ENCODE measurements around the gene SHB.

Gene SHB

GRCh38 chr9:38103340-38103739 lies 34.3 kb upstream of the SHB start:
- Histone ChIP-seq H3K9ac (ENCODE audit: low read depth, low read length) (no peak overlapping the region), H3K36me3 (ENCODE audit: insufficient read depth, low read depth, low read length) (no peaks in the 10 kb centered on the region), H3K4me1 (ENCODE audit: insufficient read depth, low read length) (no peaks in the 10 kb centered on the region), H3K4me3 (ENCODE audit: low read length) (no peak overlapping the region), H3K9me3 (ENCODE audit: insufficient read depth, low read depth, low read length) (no peaks in the 10 kb centered on the region), H3K27ac (ENCODE audit: low read length) (no peak overlapping the region), H3K27me3 (ENCODE audit: insufficient read depth, low read length) (no peaks in the 10 kb centered on the region)

GRCh38 chr9:38101423-38101822 lies 32.4 kb upstream of the SHB start:
- no peak overlapping the region for H3K27ac ChIP-seq (ENCODE audit: low read length)
- H3K4me1 ChIP-seq (ENCODE audit: insufficient read depth, low read length), result no peaks in the 10 kb centered on the region
- no peak overlapping the region for H3K4me3 ChIP-seq (ENCODE audit: low read length)
- H3K9me3 ChIP-seq (ENCODE audit: insufficient read depth, low read depth, low read length), result no peaks in the 10 kb centered on the region
- no peaks in the 10 kb centered on the region for H3K27me3 ChIP-seq (ENCODE audit: insufficient read depth, low read length)
- no peaks in the 10 kb centered on the region for H3K36me3 ChIP-seq (ENCODE audit: insufficient read depth, low read depth, low read length)
- H3K9ac ChIP-seq (ENCODE audit: low read depth, low read length), result no peak overlapping the region

DNA sequence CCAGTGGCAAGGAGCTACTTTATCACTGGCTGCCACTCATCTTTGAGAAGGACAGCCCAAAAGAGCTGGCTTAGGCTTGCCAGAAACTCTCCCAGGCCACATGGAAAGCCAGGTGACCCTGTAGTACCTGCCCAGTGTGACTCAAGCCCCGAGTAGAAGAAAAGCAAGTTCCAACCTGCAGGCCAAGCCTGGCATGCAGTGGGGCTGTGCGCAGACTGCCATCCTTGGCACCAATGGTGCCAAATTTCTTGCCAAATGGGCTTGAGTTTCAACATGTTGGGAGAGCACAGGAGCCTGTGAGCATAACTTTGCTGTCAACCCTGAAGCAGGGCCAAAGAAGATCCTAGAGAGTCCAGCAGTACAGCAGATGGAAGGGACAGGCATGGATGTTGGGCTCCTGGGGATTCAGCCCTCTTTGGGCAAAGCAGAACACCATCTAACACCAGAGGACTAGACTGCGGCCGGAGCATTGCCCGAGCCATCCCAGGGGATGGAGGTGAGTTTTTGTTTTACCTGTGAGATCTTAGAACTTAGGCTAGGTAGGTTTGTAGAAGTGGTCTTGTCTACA lies 27.3 kb upstream of the SHB start:
- H3K36me3 ChIP-seq (ENCODE audit: insufficient read depth, low read depth, low read length), result no peaks in the 10 kb centered on the region
- no peak overlapping the region for H3K4me3 ChIP-seq (ENCODE audit: low read length)
- no peaks in the 10 kb centered on the region for H3K9me3 ChIP-seq (ENCODE audit: insufficient read depth, low read depth, low read length)
- H3K9ac ChIP-seq (ENCODE audit: low read depth, low read length), result no peak overlapping the region
- H3K4me1 ChIP-seq (ENCODE audit: insufficient read depth, low read length), result peaks cover 4% of the 10 kb centered on the region; the same call in 1 of the 2 replicates
- H3K27ac ChIP-seq (ENCODE audit: low read length), result no peak overlapping the region
- no peaks in the 10 kb centered on the region for H3K27me3 ChIP-seq (ENCODE audit: insufficient read depth, low read length)

DNA sequence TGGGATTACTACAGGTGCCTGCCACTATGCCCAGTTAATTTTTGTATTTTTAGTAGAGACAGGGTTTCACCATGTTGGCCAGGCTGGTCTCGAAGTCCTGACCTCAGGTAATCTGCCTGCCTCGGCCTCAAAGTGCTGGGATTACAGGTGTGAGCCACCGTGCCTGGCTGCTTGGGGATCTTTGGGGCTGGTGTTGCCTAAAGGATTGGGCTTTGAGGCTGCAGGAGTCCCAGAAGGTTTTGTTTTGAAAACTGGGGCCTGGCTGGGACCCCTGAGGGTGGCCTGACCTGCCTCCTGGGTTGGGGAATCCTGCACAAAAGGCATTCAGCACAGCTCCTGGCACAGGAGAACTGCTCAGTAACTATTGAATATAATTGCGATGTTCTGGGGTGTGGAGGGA lies 25.1 kb upstream of the SHB start:
- Histone ChIP-seq H3K9ac (ENCODE audit: low read depth, low read length) (no peak overlapping the region), H3K27ac (ENCODE audit: low read length) (no peak overlapping the region), H3K4me3 (ENCODE audit: low read length) (no peak overlapping the region), H3K4me1 (ENCODE audit: insufficient read depth, low read length) (peaks cover 15% of the 10 kb centered on the region; the same call in 1 of the 2 replicates), H3K9me3 (ENCODE audit: insufficient read depth, low read depth, low read length) (no peaks in the 10 kb centered on the region), H3K27me3 (ENCODE audit: insufficient read depth, low read length) (no peaks in the 10 kb centered on the region), H3K36me3 (ENCODE audit: insufficient read depth, low read depth, low read length) (no peaks in the 10 kb centered on the region)

- no peaks in the 10 kb centered on the region for H3K36me3 ChIP-seq (ENCODE audit: insufficient read depth, low read depth, low read length)
- H3K4me3 ChIP-seq (ENCODE audit: low read length), result no peak overlapping the region
- H3K9me3 ChIP-seq (ENCODE audit: insufficient read depth, low read depth, low read length), result no peaks in the 10 kb centered on the region
- H3K4me1 ChIP-seq (ENCODE audit: insufficient read depth, low read length), result peaks cover 15% of the 10 kb centered on the region; the same call in 1 of the 2 replicates
- no peak overlapping the region for H3K27ac ChIP-seq (ENCODE audit: low read length)
- H3K9ac ChIP-seq (ENCODE audit: low read depth, low read length), result no peak overlapping the region
- no peaks in the 10 kb centered on the region for H3K27me3 ChIP-seq (ENCODE audit: insufficient read depth, low read length)
These were observed 23.6 kb upstream of the SHB start for GRCh38 chr9:38092656-38093055.

DNA sequence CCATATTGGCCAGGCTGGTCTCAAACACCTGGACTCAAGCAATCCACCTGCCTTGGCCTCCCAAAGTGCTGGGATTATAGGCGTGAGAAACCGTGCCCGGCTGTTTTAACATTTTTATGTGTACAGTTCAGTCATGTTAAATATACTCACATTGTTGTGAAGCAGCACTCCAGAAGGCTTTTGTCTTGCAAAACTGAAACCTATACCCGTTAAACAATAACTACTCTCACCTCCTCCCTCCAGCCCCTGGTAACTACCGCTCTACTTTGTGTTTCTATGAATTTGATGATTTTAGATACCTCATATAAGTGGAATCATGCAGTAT lies 23.1 kb upstream of the SHB start:
- H3K9me3 ChIP-seq (ENCODE audit: insufficient read depth, low read depth, low read length), result no peaks in the 10 kb centered on the region
- H3K27me3 ChIP-seq (ENCODE audit: insufficient read depth, low read length), result no peaks in the 10 kb centered on the region
- no peaks in the 10 kb centered on the region for H3K36me3 ChIP-seq (ENCODE audit: insufficient read depth, low read depth, low read length)
- no peak overlapping the region for H3K27ac ChIP-seq (ENCODE audit: low read length)
- H3K4me1 ChIP-seq (ENCODE audit: insufficient read depth, low read length), result peaks cover 15% of the 10 kb centered on the region; the same call in 1 of the 2 replicates
- no peak overlapping the region for H3K4me3 ChIP-seq (ENCODE audit: low read length)
- H3K9ac ChIP-seq (ENCODE audit: low read depth, low read length), result no peak overlapping the region

- Histone ChIP-seq H3K9me3 (ENCODE audit: insufficient read depth, low read depth, low read length) (no peaks in the 10 kb centered on the region), H3K9ac (ENCODE audit: low read depth, low read length) (no peak overlapping the region), H3K36me3 (ENCODE audit: insufficient read depth, low read depth, low read length) (no peaks in the 10 kb centered on the region), H3K4me3 (ENCODE audit: low read length) (no peak overlapping the region), H3K27me3 (ENCODE audit: insufficient read depth, low read length) (no peaks in the 10 kb centered on the region), H3K4me1 (ENCODE audit: insufficient read depth, low read length) (peaks cover 15% of the 10 kb centered on the region; the same call in 1 of the 2 replicates), H3K27ac (ENCODE audit: low read length) (no peak overlapping the region)
These were observed 22.5 kb upstream of the SHB start for GRCh38 chr9:38091310-38092199.

- Histone ChIP-seq H3K4me3 (ENCODE audit: low read length) (no peak overlapping the region), H3K27me3 (ENCODE audit: insufficient read depth, low read length) (no peaks in the 10 kb centered on the region), H3K27ac (ENCODE audit: low read length) (no peak overlapping the region), H3K9me3 (ENCODE audit: insufficient read depth, low read depth, low read length) (no peaks in the 10 kb centered on the region), H3K4me1 (ENCODE audit: insufficient read depth, low read length) (peaks cover 15% of the 10 kb centered on the region; the same call in 1 of the 2 replicates), H3K36me3 (ENCODE audit: insufficient read depth, low read depth, low read length) (no peaks in the 10 kb centered on the region), H3K9ac (ENCODE audit: low read depth, low read length) (no peak overlapping the region)
These were observed 21.1 kb upstream of the SHB start for GRCh38 chr9:38090170-38090569.

DNA sequence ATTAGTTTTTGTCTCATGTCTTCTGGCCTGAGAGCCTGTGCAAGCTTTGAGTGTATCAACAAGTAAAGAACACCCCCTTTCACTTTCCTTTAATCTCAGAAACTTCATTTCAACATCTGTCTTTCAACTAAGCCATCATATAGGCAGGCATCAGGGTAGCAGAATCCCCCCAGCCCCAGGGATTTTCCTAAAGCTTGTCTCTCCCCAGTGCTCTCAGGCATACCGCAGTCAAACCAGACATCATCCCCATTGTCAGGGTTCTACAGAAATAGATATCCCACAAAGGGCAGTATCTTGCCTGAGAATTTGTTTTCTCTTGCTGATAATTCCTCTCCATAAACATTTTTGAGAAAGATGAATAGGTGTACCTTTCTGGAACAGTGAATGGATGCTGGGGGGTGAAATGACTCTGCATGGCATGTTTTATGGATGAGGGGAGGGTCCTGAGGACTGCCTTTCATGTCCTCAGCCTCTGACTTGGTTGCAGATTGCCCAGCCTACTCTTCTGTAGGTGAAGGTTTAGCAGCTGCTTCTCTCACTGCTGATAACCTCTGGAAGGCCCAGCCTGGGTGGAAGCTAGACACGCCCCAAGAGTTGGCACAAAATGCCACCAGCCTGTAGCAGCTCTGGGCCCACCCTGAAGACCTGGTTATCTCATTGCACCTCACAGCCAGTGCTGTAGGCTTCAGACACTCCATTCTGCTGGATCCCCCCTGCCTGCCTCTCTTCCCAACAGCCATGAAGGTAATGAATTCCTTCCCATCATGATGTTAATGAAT lies 20.5 kb upstream of the SHB start:
- Histone ChIP-seq H3K36me3 (ENCODE audit: insufficient read depth, low read depth, low read length) (no peaks in the 10 kb centered on the region), H3K27ac (ENCODE audit: low read length) (no peak overlapping the region), H3K4me3 (ENCODE audit: low read length) (no peak overlapping the region; the same call in 1 of the 2 replicates), H3K9me3 (ENCODE audit: insufficient read depth, low read depth, low read length) (no peaks in the 10 kb centered on the region), H3K4me1 (ENCODE audit: insufficient read depth, low read length) (peaks cover 15% of the 10 kb centered on the region; the same call in 1 of the 2 replicates), H3K9ac (ENCODE audit: low read depth, low read length) (no peak overlapping the region), H3K27me3 (ENCODE audit: insufficient read depth, low read length) (no peaks in the 10 kb centered on the region)

DNA sequence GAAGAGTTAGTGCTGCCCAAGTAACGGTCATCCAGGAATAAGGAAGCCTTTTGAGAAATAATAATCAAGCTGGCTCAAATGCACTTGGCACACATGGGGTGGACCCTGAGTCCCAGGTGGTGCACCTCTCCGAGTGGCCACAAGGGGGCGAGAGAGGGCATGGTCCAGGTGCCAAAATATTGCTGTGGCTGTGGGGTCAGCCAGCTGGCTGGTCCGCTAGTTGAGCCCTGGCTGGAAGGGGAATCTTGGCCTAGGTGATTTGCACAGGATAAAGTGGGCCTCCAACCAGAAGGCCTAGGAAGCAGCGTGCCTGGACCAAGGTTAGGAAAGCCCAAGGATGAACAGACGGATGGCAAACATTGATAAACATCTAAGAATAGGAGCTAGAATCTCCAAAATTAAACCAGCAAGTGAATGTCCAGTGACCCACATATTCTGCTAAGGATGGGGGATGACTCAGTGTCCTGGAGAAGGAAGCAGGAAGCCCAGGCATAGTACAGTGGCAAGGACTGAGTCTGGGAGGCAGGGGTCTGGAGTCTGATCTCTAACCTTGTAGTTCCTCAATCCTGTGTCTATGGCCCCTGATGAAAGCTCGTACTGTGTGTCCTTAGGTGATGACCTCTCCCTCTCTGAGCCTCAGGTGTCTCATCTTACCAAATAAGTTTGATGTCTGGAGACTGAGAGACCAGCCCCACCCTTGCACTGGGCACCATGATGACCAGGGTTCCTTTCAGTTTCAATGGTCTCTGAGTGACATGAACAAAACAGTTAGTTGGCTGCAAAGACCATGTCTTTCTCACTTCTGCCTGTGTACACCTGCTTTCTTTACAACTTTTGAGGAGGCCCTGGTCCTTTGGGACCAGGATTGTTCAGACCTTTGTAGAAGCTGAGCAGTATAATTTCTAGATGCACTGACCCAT lies 19.2 kb upstream of the SHB start:
- H3K27ac ChIP-seq (ENCODE audit: low read length), result no peak overlapping the region
- no peak overlapping the region for H3K9ac ChIP-seq (ENCODE audit: low read depth, low read length)
- no peak overlapping the region for H3K4me3 ChIP-seq (ENCODE audit: low read length)
- H3K9me3 ChIP-seq (ENCODE audit: insufficient read depth, low read depth, low read length), result no peaks in the 10 kb centered on the region
- H3K4me1 ChIP-seq (ENCODE audit: insufficient read depth, low read length), result peaks cover 15% of the 10 kb centered on the region; the same call in 1 of the 2 replicates
- H3K27me3 ChIP-seq (ENCODE audit: insufficient read depth, low read length), result no peaks in the 10 kb centered on the region
- no peaks in the 10 kb centered on the region for H3K36me3 ChIP-seq (ENCODE audit: insufficient read depth, low read depth, low read length)

- Histone ChIP-seq H3K27me3 (ENCODE audit: insufficient read depth, low read length) (no peaks in the 10 kb centered on the region), H3K4me3 (ENCODE audit: low read length) (no peak overlapping the region), H3K9ac (ENCODE audit: low read depth, low read length) (no peak overlapping the region), H3K4me1 (ENCODE audit: insufficient read depth, low read length) (peaks cover 18% of the 10 kb centered on the region; the same call in 1 of the 2 replicates), H3K36me3 (ENCODE audit: insufficient read depth, low read depth, low read length) (no peaks in the 10 kb centered on the region), H3K9me3 (ENCODE audit: insufficient read depth, low read depth, low read length) (no peaks in the 10 kb centered on the region), H3K27ac (ENCODE audit: low read length) (no peak overlapping the region)
These were observed 17.5 kb upstream of the SHB start for GRCh38 chr9:38086496-38086895.

Data from iPS-20b (cell line).